NCI-H526 (cell line): Measurements from ENCODE around the gene KRT36.

ENCODE experiments used
- DNase-seq, 2 experiments: peaks; one replicate each; lab custom pipeline; 2025; lab: John Stamatoyannopoulos, UW

Gene KRT36

DNA sequence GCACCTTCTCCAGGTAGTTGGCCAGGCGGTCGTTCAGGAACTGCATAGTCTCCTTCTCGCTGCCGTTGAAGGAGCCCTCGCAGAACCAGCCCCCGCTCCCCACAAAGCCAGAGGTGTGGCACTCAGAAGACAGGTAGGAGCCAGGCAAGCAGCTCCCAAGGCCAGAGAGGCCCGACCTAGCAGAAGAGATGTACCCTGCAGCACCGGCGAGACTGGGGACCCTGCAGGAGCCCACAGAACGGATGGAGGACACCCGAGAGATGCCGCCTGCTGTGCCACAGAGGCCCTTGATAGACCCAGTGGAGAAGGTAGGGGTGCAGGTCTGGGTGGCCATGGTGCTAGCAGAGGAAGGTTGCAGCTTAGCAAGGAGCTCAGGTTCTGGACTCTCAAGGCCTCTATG lies at the start of gene KRT36:
TSS of gene KRT36 (minus strand) at position 380 of the 400 bp plus-strand sequence. CDS start at position 334, 46 bp downstream.
- DNase-seq: no peak

- DNase-seq: no peak
Measured at GRCh38 chr17:41539071-41539492, 49.4 kb upstream of the KRT36 start.

DNA sequence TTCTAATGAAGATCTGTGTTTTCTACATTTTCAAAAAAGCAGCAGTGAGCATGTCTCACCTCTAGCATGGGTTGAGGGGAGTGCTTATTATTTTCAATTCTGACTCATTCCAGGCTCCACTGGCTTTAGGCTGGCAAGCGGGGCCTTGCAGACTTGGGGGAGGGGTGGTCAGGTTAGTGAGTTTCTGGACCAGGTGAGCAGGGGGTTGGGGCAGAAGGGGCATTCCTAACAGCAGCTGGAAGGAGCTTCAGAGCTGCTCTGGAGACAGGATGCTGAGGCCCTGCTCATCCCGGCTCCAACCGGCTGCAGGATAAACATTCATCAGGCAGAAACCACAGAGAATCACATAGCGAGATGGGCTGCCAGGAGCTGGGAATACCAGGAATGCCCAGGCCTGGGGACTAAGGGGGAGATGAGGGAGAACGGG lies 48.9 kb upstream of the KRT36 start:
- DNase-seq: no peak

DNA sequence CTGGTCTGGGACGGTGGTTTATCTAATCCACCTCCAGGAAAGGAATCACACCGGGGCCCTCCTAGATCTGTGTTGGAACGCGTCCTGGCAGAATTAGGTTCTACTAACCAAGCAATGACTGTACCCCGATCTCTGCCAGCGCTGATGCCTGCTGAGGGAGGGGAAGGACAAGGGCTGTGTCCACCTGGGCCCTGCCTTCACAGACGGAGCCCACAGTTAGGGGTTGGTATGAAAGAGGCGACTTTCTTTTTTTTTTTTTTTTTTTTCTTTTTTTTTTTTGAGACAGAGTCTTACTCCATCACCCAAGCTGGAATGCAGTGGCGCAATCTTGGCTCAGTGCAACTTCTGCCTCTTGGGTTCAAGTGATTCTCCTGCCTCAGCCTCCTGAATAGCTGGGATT lies 48.3 kb upstream of the KRT36 start:
- DNase-seq: no peak

GRCh38 chr17:41537614-41537954 lies 47.9 kb upstream of the KRT36 start:
- DNase-seq: no peak

- DNase-seq: no peak
Measured at GRCh38 chr17:41536741-41537613, 47.3 kb upstream of the KRT36 start.

GRCh38 chr17:41535764-41536481 lies 46.2 kb upstream of the KRT36 start:
- DNase-seq: no peak

DNA sequence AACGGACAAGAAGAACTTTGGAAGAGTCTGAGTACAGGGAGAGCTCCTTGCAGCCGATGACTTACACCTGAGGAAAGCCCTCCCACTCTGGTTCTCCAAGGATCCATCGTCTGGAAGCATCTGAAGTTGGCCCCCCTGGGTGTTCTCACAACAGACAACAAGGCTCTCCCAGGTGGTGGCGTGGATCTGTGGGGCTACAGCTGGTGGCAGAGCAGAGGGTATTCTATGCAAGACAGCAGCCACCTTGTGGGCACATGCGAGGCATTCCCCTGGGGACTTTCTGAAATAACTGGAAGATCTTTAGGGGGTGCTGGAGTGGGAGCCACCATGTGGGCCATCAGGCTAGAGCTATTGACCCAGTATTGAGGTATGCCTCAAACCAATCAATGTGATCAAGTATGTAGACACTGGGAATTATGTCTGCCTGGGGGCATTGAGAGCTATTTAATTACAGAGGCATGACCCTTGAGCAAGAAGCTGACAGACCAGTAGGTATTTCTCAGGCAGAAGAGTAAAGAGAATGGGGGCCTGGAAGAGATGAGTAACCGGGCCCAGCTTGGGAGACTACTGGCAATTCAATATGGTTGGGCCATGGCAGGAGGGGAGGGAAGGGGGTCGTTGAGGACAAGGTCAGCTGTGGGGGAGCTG lies 45.3 kb upstream of the KRT36 start:
- DNase-seq: no peak

- DNase-seq: no peak
Measured at GRCh38 chr17:41533613-41534012, 43.9 kb upstream of the KRT36 start.

GRCh38 chr17:41532947-41533570 lies 43.3 kb upstream of the KRT36 start:
- no peak for DNase-seq

GRCh38 chr17:41531993-41532392 lies 42.3 kb upstream of the KRT36 start:
- DNase-seq: no peak

DNA sequence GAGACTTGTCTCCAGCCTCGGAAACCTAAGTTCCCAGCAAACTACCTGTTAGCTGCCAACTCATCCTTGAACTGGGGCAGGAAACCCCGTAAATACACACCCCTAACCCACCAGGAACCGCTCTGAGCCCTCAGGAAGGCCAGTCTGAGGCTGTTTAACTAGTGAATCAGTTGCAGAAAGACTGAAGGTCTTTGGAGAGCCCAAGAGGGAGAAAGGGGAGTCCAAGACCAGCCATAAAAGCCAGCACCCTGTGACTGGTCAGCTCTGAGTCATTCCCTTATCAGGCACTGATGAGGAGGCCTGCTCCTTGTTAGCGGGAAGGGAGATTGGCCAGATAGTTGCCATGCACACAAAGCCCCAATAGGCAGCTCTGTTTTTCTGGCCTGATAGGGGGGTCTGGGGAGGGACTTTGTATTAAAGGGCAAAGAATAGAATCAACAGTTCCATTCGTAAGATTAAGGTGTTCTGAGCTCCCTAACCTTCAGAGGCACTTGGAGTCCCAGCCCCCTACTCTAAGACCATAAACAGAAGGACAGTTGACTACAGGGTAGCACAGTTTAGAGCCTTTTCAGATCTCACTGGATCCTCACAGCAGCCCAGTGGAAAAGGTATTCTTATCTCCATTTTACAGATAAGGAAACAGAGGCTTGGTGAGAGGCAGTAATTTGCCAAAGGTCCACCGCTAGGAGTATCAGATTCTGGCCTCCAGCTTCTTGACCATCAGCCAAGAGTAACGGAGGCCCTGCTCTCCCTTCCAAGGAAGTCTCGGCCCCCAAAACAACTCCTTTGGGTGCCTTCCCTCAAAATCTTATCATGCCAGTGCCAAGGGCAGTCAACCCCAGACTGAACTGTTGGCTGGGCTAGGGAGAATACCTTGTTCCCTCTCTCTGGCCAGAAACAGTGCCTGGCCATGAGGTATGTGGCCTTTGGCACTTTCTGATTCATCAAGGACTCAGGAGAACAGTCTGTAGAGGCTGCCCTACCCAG lies 40.6 kb upstream of the KRT36 start:
- DNase-seq: peak in 1 of 2 experiments; percentile 14

- no peak for DNase-seq
Measured at GRCh38 chr17:41529491-41529915, 39.8 kb upstream of the KRT36 start.

DNA sequence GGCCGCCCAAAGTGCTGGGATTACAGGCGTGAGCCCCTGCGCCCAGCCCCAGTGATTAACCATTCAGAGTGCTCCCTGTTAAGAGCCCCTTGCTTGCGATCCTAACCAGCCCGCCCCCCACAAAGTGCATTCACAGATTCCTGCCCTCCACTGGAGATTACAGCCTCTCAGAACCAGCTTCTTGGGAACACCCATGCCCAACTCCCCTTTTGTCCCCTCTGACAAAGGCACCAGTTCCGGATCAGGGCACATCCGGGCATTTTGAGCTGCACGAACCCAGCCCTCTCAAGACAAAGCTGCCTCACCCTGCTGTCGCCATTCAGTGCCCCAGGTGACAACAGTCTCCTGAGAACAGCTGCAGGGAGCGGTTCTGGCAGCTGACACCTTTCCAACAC lies 39.2 kb upstream of the KRT36 start:
- peak in 1 of 2 experiments; percentile 14 for DNase-seq

- peak in 1 of 2 experiments; percentile 56 for DNase-seq
Measured at GRCh38 chr17:41527063-41528023, 37.6 kb upstream of the KRT36 start.

DNA sequence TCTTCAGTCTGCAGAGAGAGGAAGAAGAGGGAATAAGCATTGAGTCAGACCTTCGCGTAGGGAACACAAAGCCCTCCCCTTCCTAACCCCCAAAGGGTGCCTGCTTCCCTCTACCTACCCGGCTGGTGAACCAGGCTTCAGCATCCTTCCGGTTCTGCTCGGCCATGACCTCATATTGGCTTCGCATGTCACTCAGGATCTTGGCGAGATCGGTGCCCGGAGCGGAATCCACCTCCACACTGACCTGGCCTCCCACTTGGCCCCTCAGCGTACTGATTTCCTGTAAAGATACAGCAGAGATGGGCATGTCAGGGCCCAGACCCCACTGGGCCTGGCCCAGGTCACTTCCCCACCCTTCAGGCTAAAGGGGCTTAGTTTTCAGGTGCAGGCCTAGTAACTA lies 34.6 kb upstream of the KRT36 start:
- no peak for DNase-seq

GRCh38 chr17:41523787-41524186 lies 34.1 kb upstream of the KRT36 start:
- DNase-seq: no peak

DNA sequence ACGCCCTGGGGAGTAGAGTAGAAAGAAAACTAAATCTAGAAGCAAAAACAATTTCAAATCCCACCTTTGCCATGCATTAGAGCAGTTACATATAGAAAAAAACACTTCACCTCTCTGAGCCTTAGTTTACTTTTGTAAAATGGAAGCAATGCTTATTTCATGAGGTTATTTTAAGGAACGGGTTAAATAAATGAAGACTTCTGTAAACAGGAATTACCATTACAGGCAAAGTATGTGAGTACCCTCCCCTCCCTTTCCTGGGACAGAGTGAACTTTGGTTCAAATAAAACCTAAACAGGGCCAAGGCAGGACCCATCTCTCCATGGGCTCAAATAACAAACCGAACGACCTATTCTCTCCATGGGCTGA lies 33.5 kb upstream of the KRT36 start:
- DNase-seq: no peak

DNA sequence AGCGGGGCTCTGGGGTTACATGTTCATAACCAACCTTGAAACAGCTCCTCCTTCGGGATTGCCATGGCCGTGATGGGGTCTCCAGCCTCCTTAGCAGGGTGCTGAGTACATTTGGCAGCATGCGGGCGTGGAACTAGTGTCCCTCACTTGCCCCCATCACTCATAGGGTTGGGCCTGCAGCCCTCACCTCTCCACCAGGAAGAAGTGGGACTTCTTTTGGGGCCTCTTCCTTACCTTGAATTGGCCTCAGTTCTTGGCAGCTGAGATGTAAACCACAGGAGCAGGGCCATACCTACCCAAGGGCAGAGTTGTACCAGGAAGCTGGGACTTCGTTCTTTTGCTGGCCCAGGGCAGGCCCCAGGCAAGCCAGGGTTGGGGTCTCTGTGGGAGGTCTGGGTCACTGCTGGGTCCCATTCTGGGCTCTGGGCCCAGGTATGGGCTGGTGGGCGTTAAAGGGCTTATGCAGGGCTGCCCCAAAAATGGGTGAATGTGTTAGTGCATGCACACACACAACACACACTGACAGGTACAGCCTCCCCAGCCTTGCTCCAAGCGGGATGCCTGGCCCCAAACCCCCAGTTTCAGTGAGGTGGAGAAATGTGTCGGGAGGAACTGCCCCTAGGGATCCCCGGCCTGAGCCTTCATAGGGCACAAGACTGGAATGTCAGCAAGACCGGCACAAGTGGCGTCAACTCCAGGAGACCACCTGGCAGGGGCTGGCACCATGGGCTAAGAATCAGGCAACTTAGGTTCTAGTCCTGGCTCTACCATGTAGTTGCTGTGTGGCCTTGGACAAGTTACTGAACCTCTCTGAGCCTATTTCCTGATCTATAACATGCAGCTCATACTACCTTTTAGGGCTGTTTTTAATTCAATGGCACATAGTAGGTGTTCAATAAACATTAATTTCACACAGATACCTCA lies 32.9 kb upstream of the KRT36 start:
- DNase-seq: no peak
